Measurements from ENCODE around the gene BCDIN3D. TPM values are rescaled to one million over a fixed set of nuclear protein-coding genes. Genes with fewer than 3 reads are reported as not detected.

The BCDIN3D gene
- total and polyA plus RNA-seq, 2 donors (not counting 3 experiments of a cell fraction or from before 2014, with no cell fraction given) = 1.8 to 3.1 TPM

DNA sequence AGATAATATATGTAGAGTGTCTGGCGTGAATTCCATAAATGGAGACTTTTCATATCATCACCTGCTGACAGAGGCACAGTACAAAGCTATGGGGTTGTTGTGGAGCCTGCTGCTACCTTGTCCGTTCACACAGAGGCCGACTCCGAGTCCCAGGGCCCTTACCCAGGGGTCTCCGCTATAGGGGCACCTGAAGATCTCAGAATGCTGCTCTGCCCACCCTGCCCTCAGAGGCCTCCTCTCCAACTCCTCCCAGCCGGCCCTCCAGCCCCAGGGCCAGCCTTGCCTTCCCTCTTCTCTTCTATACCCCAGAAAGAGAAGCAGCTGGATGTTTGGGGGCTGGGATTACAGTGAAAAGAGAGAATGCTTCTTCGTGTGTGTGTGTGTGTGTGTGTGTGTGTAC is 36.0 kb downstream of the BCDIN3D start:
- H3K4me3 ChIP-seq (replicated peaks in 1 of 3; ENCODE audit: insufficient read depth in 1 of 3, low read depth in 1 of 3, low read length in 3 of 3) = no peak overlapping the region
- H3K36me3 ChIP-seq (ENCODE audit: control insufficient read depth in 2 of 2, extremely low read depth in 1 of 2, insufficient read depth in 2 of 2, low read length in 2 of 2) = peaks cover 11 to 34% of the 10 kb centered on the region in 2 experiments
- no TSS peak for BruUV-seq (replicated peaks)
- POLR2A ChIA-PET = no interaction called here
- dilution Hi-C loops (cut with MboI; ENCODE audit: extremely low pct_ligation_motif_present, low sequenced_read_pairs) (no loop called here), intact Hi-C loops (cut with micrococcal nuclease) (no loop called here)
- H3K4me2 ChIP-seq (ENCODE audit: insufficient read depth, low read length) = no peak overlapping the region
- H3K4me1 ChIP-seq (ENCODE audit: control insufficient read depth, extremely low read depth, insufficient read depth, low read length) = no peaks in the 10 kb centered on the region
- no peaks in the 10 kb centered on the region for H4K20me1 ChIP-seq (replicated peaks; ENCODE audit: control insufficient read depth, extremely low read depth, insufficient read depth, low read length)
- H3K79me2 ChIP-seq (ENCODE audit: control insufficient read depth, insufficient read depth, low read length) = no peaks in the 10 kb centered on the region
- H3K27ac ChIP-seq (ENCODE audit: insufficient read depth, low read depth, low read length) = no peak overlapping the region
- no peaks in the 10 kb centered on the region for H3K9me3 ChIP-seq (replicated peaks; ENCODE audit: control insufficient read depth, insufficient read depth, low read length)
- no peak overlapping the region for H3K9ac ChIP-seq (replicated peaks; ENCODE audit: extremely low read depth, insufficient read depth, low read length)
- CTCF ChIA-PET = no interaction called here
- H3K27me3 ChIP-seq (ENCODE audit: control insufficient read depth in 2 of 2, insufficient read depth in 2 of 2, low read length in 2 of 2) = no peaks in the 10 kb centered on the region
- H3K9me1 ChIP-seq (replicated peaks; ENCODE audit: control insufficient read depth, extremely low read depth, insufficient read depth, low read length) = no peaks in the 10 kb centered on the region
- DNase-seq (ENCODE audit: low read depth, low spot score) (no peak), FAIRE-seq (no peak)
- TF ChIP-seq, protein P1, sequence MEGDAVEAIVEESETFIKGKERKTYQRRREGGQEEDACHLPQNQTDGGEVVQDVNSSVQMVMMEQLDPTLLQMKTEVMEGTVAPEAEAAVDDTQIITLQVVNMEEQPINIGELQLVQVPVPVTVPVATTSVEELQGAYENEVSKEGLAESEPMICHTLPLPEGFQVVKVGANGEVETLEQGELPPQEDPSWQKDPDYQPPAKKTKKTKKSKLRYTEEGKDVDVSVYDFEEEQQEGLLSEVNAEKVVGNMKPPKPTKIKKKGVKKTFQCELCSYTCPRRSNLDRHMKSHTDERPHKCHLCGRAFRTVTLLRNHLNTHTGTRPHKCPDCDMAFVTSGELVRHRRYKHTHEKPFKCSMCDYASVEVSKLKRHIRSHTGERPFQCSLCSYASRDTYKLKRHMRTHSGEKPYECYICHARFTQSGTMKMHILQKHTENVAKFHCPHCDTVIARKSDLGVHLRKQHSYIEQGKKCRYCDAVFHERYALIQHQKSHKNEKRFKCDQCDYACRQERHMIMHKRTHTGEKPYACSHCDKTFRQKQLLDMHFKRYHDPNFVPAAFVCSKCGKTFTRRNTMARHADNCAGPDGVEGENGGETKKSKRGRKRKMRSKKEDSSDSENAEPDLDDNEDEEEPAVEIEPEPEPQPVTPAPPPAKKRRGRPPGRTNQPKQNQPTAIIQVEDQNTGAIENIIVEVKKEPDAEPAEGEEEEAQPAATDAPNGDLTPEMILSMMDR (IDR thresholded peaks at IDR 0.05; ENCODE audit: extremely low read depth in 1 of 2, insufficient read depth in 1 of 2, low read depth in 1 of 2, low read length in 2 of 2) = no peak
- no peak for TF ChIP-seq POLR2AphosphoS5 (IDR thresholded peaks at IDR 0.05; ENCODE audit: insufficient read depth, low read depth, low read length)
- TF ChIP-seq EZH2 (IDR thresholded peaks at IDR 0.05; ENCODE audit: borderline replicate concordance, low read depth, low read length, severe bottlenecking) = no peak
- TF ChIP-seq GATA2 (IDR thresholded peaks at IDR 0.05; ENCODE audit: insufficient read depth, insufficient read length, low read depth, low read length) = no peak
- no peak for TF ChIP-seq FOS (IDR thresholded peaks at IDR 0.05; ENCODE audit: borderline replicate concordance, insufficient read depth, low read length)
- TF ChIP-seq JUN (IDR thresholded peaks at IDR 0.05; ENCODE audit: borderline replicate concordance, insufficient read depth, insufficient read length, low read depth) = no peak
- TF ChIP-seq, protein P2, sequence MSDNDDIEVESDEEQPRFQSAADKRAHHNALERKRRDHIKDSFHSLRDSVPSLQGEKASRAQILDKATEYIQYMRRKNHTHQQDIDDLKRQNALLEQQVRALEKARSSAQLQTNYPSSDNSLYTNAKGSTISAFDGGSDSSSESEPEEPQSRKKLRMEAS (IDR thresholded peaks at IDR 0.05; ENCODE audit: insufficient read depth, insufficient read length) = no peak
- TF ChIP-seq MYC (IDR thresholded peaks at IDR 0.05; ENCODE audit: low read depth, low read length) = no peak
- TF ChIP-seq POLR2A (IDR thresholded peaks at IDR 0.05; ENCODE audit: low read depth, low read length) = no peak
- H2AFZ ChIP-seq (ENCODE audit: low read depth, low read length) = no peak overlapping the region
